ENCODE data around the gene MIXL1.

Gene MIXL1

GRCh38 chr1:226274138-226274537, 50.7 kb downstream of the MIXL1 start:
- Histone ChIP-seq H4K91ac (ENCODE audit: low read depth, low read length) (peak overlapping the region; percentile 73), H3K27me3 (ENCODE audit: insufficient read depth, low read length) (no peaks in the 10 kb centered on the region), H2BK5ac (ENCODE audit: low read depth, low read length, poor library complexity) (peak overlapping the region; percentile 92), H2AK5ac (ENCODE audit: low read length) (no peak overlapping the region), H2BK120ac (ENCODE audit: insufficient read depth, low read length, poor library complexity) (peak overlapping the region; percentile 97), H3K4me3 (ENCODE audit: low read depth, low read length) (no peak overlapping the region), H2BK12ac (ENCODE audit: low read length) (peak overlapping the region; percentile 89), H3K79me1 (ENCODE audit: low read length) (peaks cover 23% of the 10 kb centered on the region), H3K36me3 (ENCODE audit: control insufficient read depth in 1 of 2, insufficient read depth in 2 of 2, low read length in 2 of 2) (peaks cover 0 to 9% of the 10 kb centered on the region in 2 experiments), H2AFZ (ENCODE audit: insufficient read depth, low read length, poor library complexity) (no peak overlapping the region), H3K4me2 (ENCODE audit: low read length) (no peak overlapping the region), H4K12ac (ENCODE audit: low read depth, low read length) (no peak overlapping the region), H3K27ac (ENCODE audit: low read depth, low read length) (peak overlapping the region; percentile 93), H3K4me1 (ENCODE audit: control insufficient read depth in 1 of 2, insufficient read depth in 2 of 2, low read length in 2 of 2) (peaks cover 11 to 12% of the 10 kb centered on the region in 2 experiments), H3K14ac (ENCODE audit: low read length) (peak overlapping the region; percentile 70), H3K18ac (ENCODE audit: low read length) (no peak overlapping the region), H3K4ac (ENCODE audit: low read depth, low read length) (peak overlapping the region; percentile 55), H3K9me3 (ENCODE audit: insufficient read depth, low read depth, low read length) (no peaks in the 10 kb centered on the region), H3K9ac (ENCODE audit: low read length) (no peak overlapping the region), H4K8ac (ENCODE audit: low read depth, low read length) (no peak overlapping the region), H3K79me2 (ENCODE audit: control insufficient read depth, insufficient read depth, low read length, poor library complexity) (peaks cover 2% of the 10 kb centered on the region), H3K23ac (ENCODE audit: low read length) (no peak overlapping the region)
- DNase-seq = no peak
- no CpG with 5 or more reads among the region's 1 CpG for WGBS (ENCODE audit: extremely low coverage, insufficient coverage, insufficient read length)

GRCh38 chr1:226276077-226276682, 52.7 kb downstream of the MIXL1 start:
- H3K79me1 ChIP-seq (ENCODE audit: low read length) = peaks cover 17% of the 10 kb centered on the region
- H3K9ac ChIP-seq (ENCODE audit: low read length) = no peak overlapping the region
- no peak overlapping the region for H3K14ac ChIP-seq (ENCODE audit: low read length)
- no peak overlapping the region for H3K4me2 ChIP-seq (ENCODE audit: low read length)
- DNase-seq = no peak
- no peak overlapping the region for H2BK12ac ChIP-seq (ENCODE audit: low read length)
- no peaks in the 10 kb centered on the region for H3K27me3 ChIP-seq (ENCODE audit: insufficient read depth, low read length)
- H3K79me2 ChIP-seq (ENCODE audit: control insufficient read depth, insufficient read depth, low read length, poor library complexity) = peaks cover 2% of the 10 kb centered on the region
- H3K4ac ChIP-seq (ENCODE audit: low read depth, low read length) = no peak overlapping the region
- no peak overlapping the region for H2BK120ac ChIP-seq (ENCODE audit: insufficient read depth, low read length, poor library complexity)
- no peak overlapping the region for H4K91ac ChIP-seq (ENCODE audit: low read depth, low read length)
- no peak overlapping the region for H2BK5ac ChIP-seq (ENCODE audit: low read depth, low read length, poor library complexity)
- WGBS (ENCODE audit: extremely low coverage, insufficient coverage, insufficient read length) = no CpG with 5 or more reads among the region's 3 CpGs
- H3K18ac ChIP-seq (ENCODE audit: low read length) = no peak overlapping the region
- H3K4me1 ChIP-seq (ENCODE audit: control insufficient read depth in 1 of 2, insufficient read depth in 2 of 2, low read length in 2 of 2) = peaks cover 9 to 12% of the 10 kb centered on the region in 2 experiments
- H3K4me3 ChIP-seq (ENCODE audit: low read depth, low read length) = no peak overlapping the region
- no peak overlapping the region for H3K23ac ChIP-seq (ENCODE audit: low read length)
- H4K12ac ChIP-seq (ENCODE audit: low read depth, low read length) = no peak overlapping the region
- no peak overlapping the region for H4K8ac ChIP-seq (ENCODE audit: low read depth, low read length)
- no peaks in the 10 kb centered on the region for H3K9me3 ChIP-seq (ENCODE audit: insufficient read depth, low read depth, low read length)
- H3K27ac ChIP-seq (ENCODE audit: low read depth, low read length) = no peak overlapping the region
- H2AK5ac ChIP-seq (ENCODE audit: low read length) = no peak overlapping the region
- peaks cover 0 to 6% of the 10 kb centered on the region in 2 experiments for H3K36me3 ChIP-seq (ENCODE audit: control insufficient read depth in 1 of 2, insufficient read depth in 2 of 2, low read length in 2 of 2)
- H2AFZ ChIP-seq (ENCODE audit: insufficient read depth, low read length, poor library complexity) = no peak overlapping the region
